CD4-positive, alpha-beta T cell treated with Interferon gamma for 1 hour (primary cell): Measurements from ENCODE around the gene CLIC1.
"Not testable (repeated sequence)": the region's sequence is repeated elsewhere in the genome, so short reads cannot be mapped to it uniquely, and the experiment has no call there.

Source experiments
- DNase-seq: peaks from one replicate; pipeline ENCODE4 v3.0.0-alpha.2; 2020

The CLIC1 gene

GRCh38 chr6:31721351-31722020 lies 14.8 kb downstream of the CLIC1 start, which contains the start of gene LY6G6C:
LY6G6C (minus strand) TSS chr6:31721746; CDS start chr6:31721679, 67 bp downstream.
- DNase-seq: no peak

GRCh38 chr6:31720196-31720770 lies 16.0 kb downstream of the CLIC1 start:
- DNase-seq: no peak

GRCh38 chr6:31719001-31719400 lies 17.3 kb downstream of the CLIC1 start:
- DNase-seq: no peak

- DNase-seq: no peak
Observed at GRCh38 chr6:31718265-31718664, 18.1 kb downstream of the CLIC1 start.

GRCh38 chr6:31717499-31718222 lies 18.7 kb downstream of the CLIC1 start:
- DNase-seq: no peak

- no peak for DNase-seq
Observed at GRCh38 chr6:31715022-31715958, 21.0 kb downstream of the CLIC1 start, which contains the start of gene LY6G6D. LY6G6D (plus strand) TSS chr6:31715348; CDS start chr6:31715356, 8 bp downstream.

GRCh38 chr6:31713991-31714684 lies 22.2 kb downstream of the CLIC1 start:
- no peak for DNase-seq

- DNase-seq: no peak
Observed at GRCh38 chr6:31713465-31713864, 22.9 kb downstream of the CLIC1 start.

- peak; percentile 29 for DNase-seq
Observed at GRCh38 chr6:31712296-31712695, 24.0 kb downstream of the CLIC1 start.

- no peak for DNase-seq
Observed at GRCh38 chr6:31711233-31711632, 25.1 kb downstream of the CLIC1 start.

- DNase-seq: no peak
Observed at GRCh38 chr6:31710523-31711219, 25.7 kb downstream of the CLIC1 start.

GRCh38 chr6:31709157-31709556 lies 27.2 kb downstream of the CLIC1 start:
- DNase-seq: not testable (repeated sequence)

- DNase-seq: no peak
Observed at GRCh38 chr6:31708224-31708623, 28.1 kb downstream of the CLIC1 start.

- DNase-seq: no peak
Observed at GRCh38 chr6:31707701-31708100, 28.6 kb downstream of the CLIC1 start.

- DNase-seq: no peak
Observed at GRCh38 chr6:31706599-31706998, 29.7 kb downstream of the CLIC1 start, which contains the start of gene LY6G6F. LY6G6F (plus strand) TSS chr6:31706866; CDS start chr6:31706907, 41 bp downstream.

- DNase-seq: no peak
Observed at GRCh38 chr6:31705931-31706330, 30.4 kb downstream of the CLIC1 start.

GRCh38 chr6:31702819-31703716 lies 33.3 kb downstream of the CLIC1 start, which contains the start of gene ABHD16A:
ABHD16A (minus strand) TSS chr6:31703324; CDS start chr6:31703281, 43 bp downstream.
- peak; percentile 98 for DNase-seq

GRCh38 chr6:31702405-31702818 lies 33.9 kb downstream of the CLIC1 start:
- DNase-seq: no peak

- no peak for DNase-seq
Observed at GRCh38 chr6:31701666-31702404, 34.5 kb downstream of the CLIC1 start.
